Endothelial cell of umbilical vein (primary cell): Measurements from ENCODE around the gene DCDC1. TPM values are rescaled to one million over a fixed set of nuclear protein-coding genes. Genes with fewer than 3 reads are reported as not detected.

ENCODE experiments used
- BruUV-seq: library from RNA; stranded (reverse); fragments of 400-500 nt; replicated peaks from 2 replicates; lab custom pipeline; 2021; lab: Mats Ljungman, UMichigan
- CTCF ChIA-PET: fragments of 300-600, 350-600 bp; sonication (Branson Sonifier 250); formaldehyde crosslinking; loops from one replicate; lab custom pipeline; 2021; ENCODE audit warnings: antibody characterized with exemption, inconsistent platforms; lab: Charles Lee
- POLR2A ChIA-PET: fragments of 300-600, 350-600 bp; sonication (Branson Sonifier 250); formaldehyde crosslinking; loops from one replicate; lab custom pipeline; 2021; ENCODE audit warnings: antibody characterized with exemption, inconsistent platforms; lab: Charles Lee
- DNase-seq: peaks from one replicate; pipeline ENCODE4 v3.0.0-alpha.2; 2011; ENCODE audit warnings: low read depth, low spot score
- FAIRE-seq: peaks from 2 replicates; lab custom pipeline; 2011; peaks lifted over from hg19 to GRCh38; lab: Jason Lieb, UNC
- H2AFZ ChIP-seq: 2 replicates; pipeline ENCODE4 v1.6.0; 2012; ENCODE audit warnings: low read depth, low read length, control low read depth, inconsistent platforms
- H3K27ac ChIP-seq: 2 replicates; pipeline ENCODE4 v1.5.1; 2011; ENCODE audit warnings: low read depth, mild to moderate bottlenecking, control low read depth, low read length, moderate library complexity; ENCODE audit not compliant: insufficient read depth
- H3K27me3 ChIP-seq, 2 experiments: 2 replicates each; pipeline versions ENCODE4 v1.6.0 to v1.6.1; 2011; ENCODE audit warnings: low read length in 2 of 2, mixed read lengths in 1 of 2; ENCODE audit not compliant: control insufficient read depth in 2 of 2, insufficient read depth in 2 of 2
- H3K36me3 ChIP-seq, 2 experiments: 2 replicates in 1 of 2; 3 replicates in 1 of 2; pipeline ENCODE4 v1.5.1; 2011; ENCODE audit warnings: low read length in 2 of 2, mild to moderate bottlenecking in 1 of 2, moderate library complexity in 1 of 2; ENCODE audit not compliant: control insufficient read depth in 2 of 2, insufficient read depth in 2 of 2; ENCODE audit errors: extremely low read depth in 1 of 2
- H3K4me1 ChIP-seq: 3 replicates; pipeline ENCODE4 v1.5.1; 2011; ENCODE audit warnings: mild to moderate bottlenecking, low read length; ENCODE audit not compliant: control insufficient read depth, insufficient read depth; ENCODE audit errors: extremely low read depth
- H3K4me2 ChIP-seq: 2 replicates; pipeline ENCODE4 v1.6.1; 2011; ENCODE audit warnings: low read length, control low read depth, mixed read lengths; ENCODE audit not compliant: insufficient read depth
- H3K4me3 ChIP-seq, 3 experiments: fragments of 200-600 bp in 1 of 3; sonication (generic), shearing (Covaris generic) in 1 of 3; replicated peaks in 1 of 3; 2 replicates each; pipeline ENCODE4 v1.5.1; 2011 to 2016; ENCODE audit warnings: control low read depth in 3 of 3, low read length in 3 of 3, mild to moderate bottlenecking in 2 of 3, inconsistent platforms in 1 of 3, low read depth in 1 of 3, moderate library complexity in 1 of 3; ENCODE audit not compliant: insufficient read depth in 1 of 3
- H3K79me2 ChIP-seq: 2 replicates; pipeline ENCODE4 v1.6.0; 2012; ENCODE audit warnings: low read length, inconsistent platforms; ENCODE audit not compliant: control insufficient read depth, insufficient read depth
- H3K9ac ChIP-seq: replicated peaks from 2 replicates; pipeline ENCODE3; 2011; ENCODE audit warnings: low read length, control low read depth; ENCODE audit not compliant: insufficient read depth; ENCODE audit errors: extremely low read depth
- H3K9me1 ChIP-seq: replicated peaks from 3 replicates; pipeline ENCODE4 v1.6.0; 2011; ENCODE audit warnings: mild to moderate bottlenecking, low read length; ENCODE audit not compliant: control insufficient read depth, insufficient read depth; ENCODE audit errors: extremely low read depth
- H3K9me3 ChIP-seq: replicated peaks from 2 replicates; pipeline ENCODE4 v1.5.1; 2012; ENCODE audit warnings: low read length, inconsistent platforms; ENCODE audit not compliant: control insufficient read depth, insufficient read depth
- H4K20me1 ChIP-seq: replicated peaks from 2 replicates; pipeline ENCODE3; 2011; ENCODE audit warnings: mild to moderate bottlenecking, low read length; ENCODE audit not compliant: control insufficient read depth, insufficient read depth; ENCODE audit errors: extremely low read depth
- EZH2 ChIP-seq: IDR thresholded peaks from 2 replicates; pipeline ENCODE4 v1.6.1; 2012; ENCODE audit warnings: borderline replicate concordance, low read depth, mild to moderate bottlenecking, moderate library complexity, low read length, inconsistent platforms; ENCODE audit not compliant: severe bottlenecking
- FOS ChIP-seq: IDR thresholded peaks from 2 replicates; pipeline ENCODE4 v1.6.1; 2011; ENCODE audit warnings: mild to moderate bottlenecking, low read length, moderate library complexity, borderline replicate concordance; ENCODE audit not compliant: insufficient read depth
- GATA2 ChIP-seq: IDR thresholded peaks from 2 replicates; pipeline ENCODE4 v1.7.0; 2011; ENCODE audit warnings: low read depth, mild to moderate bottlenecking, moderate library complexity, mixed read lengths, low read length; ENCODE audit not compliant: insufficient read length, insufficient read depth
- JUN ChIP-seq: IDR thresholded peaks from 2 replicates; pipeline ENCODE4 v1.6.1; 2011; ENCODE audit warnings: borderline replicate concordance, low read depth; ENCODE audit not compliant: insufficient read length, insufficient read depth
- MYC ChIP-seq: IDR thresholded peaks from one replicate; pipeline ENCODE4 v1.6.1; 2011; ENCODE audit warnings: mild to moderate bottlenecking, low read depth, low read length
- POLR2A ChIP-seq: IDR thresholded peaks from 2 replicates; pipeline ENCODE4 v1.6.1; 2012; ENCODE audit warnings: low read depth, mild to moderate bottlenecking, control low read depth, low read length
- POLR2AphosphoS5 ChIP-seq: IDR thresholded peaks from 2 replicates; pipeline ENCODE4 v1.6.1; 2012; ENCODE audit warnings: low read depth, mild to moderate bottlenecking, control low read depth, low read length, moderate library complexity; ENCODE audit not compliant: insufficient read depth
- dilution Hi-C: fragments of 300-500 bp; cut with MboI; formaldehyde crosslinking; loops from one replicate; pipeline ENCODE4 v1.15.0; 2019; ENCODE audit warnings: low sequenced_read_pairs; ENCODE audit not compliant: extremely low pct_ligation_motif_present
- intact Hi-C: fragments of 100-400 bp; cut with micrococcal nuclease; formaldehyde crosslinking; loops from one replicate; pipeline ENCODE4 v1.10.0; 2022
- polyA plus RNA-seq, 4 experiments: library from polyadenylated mRNA; depleted of rRNA in 3 of 4; stranded (reverse) in 3 of 4; unstranded in 1 of 4; fragments of >200 nt; gene quantifications; 2 replicates each; pipeline versions ENCODE4 v1.2.1 to v1.2.3, GENCODE V29; 2011 to 2012; ENCODE audit warnings: missing spikeins in 1 of 4
- total RNA-seq: library from RNA; stranded (reverse); gene quantifications from 2 replicates; pipeline ENCODE4 v1.2.3, GENCODE V29; 2021
- TF ChIP-seq, protein P1 (sequence below): IDR thresholded peaks from 2 replicates; pipeline ENCODE4 v1.6.1; 2011; ENCODE audit not compliant: insufficient read depth, insufficient read length
- TF ChIP-seq, protein P2 (sequence below), 2 donors: IDR thresholded peaks; 1 replicate in 1 of 2; 2 replicates in 1 of 2; pipeline ENCODE4 v1.5.1; 2011; ENCODE audit warnings: low read length in 2 of 2, mild to moderate bottlenecking in 2 of 2, moderate library complexity in 2 of 2, control low read depth in 1 of 2, inconsistent platforms in 1 of 2, low read depth in 1 of 2; ENCODE audit not compliant: insufficient read depth in 1 of 2; ENCODE audit errors: extremely low read depth in 1 of 2

DCDC1 gene
- total and polyA plus RNA-seq, 2 donors (not counting 3 experiments of a cell fraction or from before 2014, with no cell fraction given): 0.04 TPM; not detected in 1

DNA sequence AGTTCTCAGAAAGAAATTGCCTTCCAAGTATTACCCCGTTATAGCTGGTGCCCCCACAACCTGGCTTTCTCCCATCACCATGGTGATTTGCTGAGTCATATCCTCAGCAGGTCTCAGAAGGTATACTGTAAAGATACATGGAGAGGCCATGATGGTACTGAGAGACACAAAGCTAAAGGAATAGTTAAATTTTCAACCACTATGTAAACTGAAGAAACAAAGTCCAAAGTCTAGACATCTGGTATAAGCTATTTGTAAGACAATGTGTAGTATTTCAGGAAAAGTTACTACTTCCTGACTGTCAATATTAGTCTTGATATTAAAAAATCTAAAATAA is 377.1 kb downstream of the DCDC1 start:
- Histone ChIP-seq H3K9ac (no peak overlapping the region), H3K79me2 (no peaks in the 10 kb centered on the region), H3K9me3 (no peaks in the 10 kb centered on the region), H3K36me3 (no peaks in the 10 kb centered on the region), H4K20me1 (no peaks in the 10 kb centered on the region), H3K27me3 (no peaks in the 10 kb centered on the region), H2AFZ (no peak overlapping the region), H3K27ac (no peak overlapping the region), H3K4me1 (no peaks in the 10 kb centered on the region), H3K4me2 (no peak overlapping the region), H3K4me3 (no peak overlapping the region), H3K9me1 (no peaks in the 10 kb centered on the region)
- intact Hi-C loops (no loop called here), dilution Hi-C loops (no loop called here)
- FAIRE-seq: no peak
- TF ChIP-seq, protein P1, sequence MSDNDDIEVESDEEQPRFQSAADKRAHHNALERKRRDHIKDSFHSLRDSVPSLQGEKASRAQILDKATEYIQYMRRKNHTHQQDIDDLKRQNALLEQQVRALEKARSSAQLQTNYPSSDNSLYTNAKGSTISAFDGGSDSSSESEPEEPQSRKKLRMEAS: no peak
- TF ChIP-seq EZH2: no peak
- no peak for TF ChIP-seq POLR2A
- TF ChIP-seq FOS: no peak
- TF ChIP-seq, protein P2, sequence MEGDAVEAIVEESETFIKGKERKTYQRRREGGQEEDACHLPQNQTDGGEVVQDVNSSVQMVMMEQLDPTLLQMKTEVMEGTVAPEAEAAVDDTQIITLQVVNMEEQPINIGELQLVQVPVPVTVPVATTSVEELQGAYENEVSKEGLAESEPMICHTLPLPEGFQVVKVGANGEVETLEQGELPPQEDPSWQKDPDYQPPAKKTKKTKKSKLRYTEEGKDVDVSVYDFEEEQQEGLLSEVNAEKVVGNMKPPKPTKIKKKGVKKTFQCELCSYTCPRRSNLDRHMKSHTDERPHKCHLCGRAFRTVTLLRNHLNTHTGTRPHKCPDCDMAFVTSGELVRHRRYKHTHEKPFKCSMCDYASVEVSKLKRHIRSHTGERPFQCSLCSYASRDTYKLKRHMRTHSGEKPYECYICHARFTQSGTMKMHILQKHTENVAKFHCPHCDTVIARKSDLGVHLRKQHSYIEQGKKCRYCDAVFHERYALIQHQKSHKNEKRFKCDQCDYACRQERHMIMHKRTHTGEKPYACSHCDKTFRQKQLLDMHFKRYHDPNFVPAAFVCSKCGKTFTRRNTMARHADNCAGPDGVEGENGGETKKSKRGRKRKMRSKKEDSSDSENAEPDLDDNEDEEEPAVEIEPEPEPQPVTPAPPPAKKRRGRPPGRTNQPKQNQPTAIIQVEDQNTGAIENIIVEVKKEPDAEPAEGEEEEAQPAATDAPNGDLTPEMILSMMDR (IDR thresholded peaks at IDR 0.05; ENCODE audit: extremely low read depth in 1 of 2, insufficient read depth in 1 of 2, low read depth in 1 of 2, low read length in 2 of 2): no peak
- no peak for TF ChIP-seq JUN
- no peak for TF ChIP-seq POLR2AphosphoS5
- TF ChIP-seq MYC: no peak
- no peak for TF ChIP-seq GATA2
- no peak for DNase-seq
- ChIA-PET CTCF (no interaction called here), POLR2A (no interaction called here)
- BruUV-seq: no TSS peak
